BJ (cell line): ENCODE data around the gene PLET1. TPM values are rescaled to one million over a fixed set of nuclear protein-coding genes. Genes with fewer than 3 reads are reported as not detected.

Source experiments
- CTCF ChIA-PET: fragments of 350-600 bp; formaldehyde crosslinking; extraction: SDS; loops from one replicate; lab custom pipeline; 2021; ENCODE audit warnings: antibody characterized with exemption, inconsistent platforms; lab: Yijun Ruan, JAX
- POLR2A ChIA-PET: fragments of 300-600 bp; sonication (Branson Sonifier 250); formaldehyde crosslinking; extraction: SDS; loops from one replicate; lab custom pipeline; 2021; ENCODE audit warnings: antibody characterized with exemption; lab: Charles Lee
- DNase-seq: peaks from one replicate; pipeline ENCODE4 v3.0.0-alpha.2; 2011; ENCODE audit warnings: low read depth
- H3K27me3 ChIP-seq: 2 replicates; pipeline ENCODE4 v1.6.0; 2011; ENCODE audit warnings: low read length; ENCODE audit not compliant: control insufficient read depth, insufficient read depth
- H3K36me3 ChIP-seq: 2 replicates; pipeline ENCODE4 v1.5.1; 2011; ENCODE audit warnings: low read length; ENCODE audit not compliant: control insufficient read depth, insufficient read depth
- H3K4me3 ChIP-seq: 2 replicates; pipeline ENCODE4 v1.5.1; 2011; ENCODE audit warnings: low read depth, mild to moderate bottlenecking, control low read depth, low read length
- polyA plus RNA-seq: library from polyadenylated mRNA; depleted of rRNA; stranded (reverse); fragments of >200 nt; gene quantifications from 2 replicates; pipeline ENCODE4 v1.2.3, GENCODE V29; 2011
- TF ChIP-seq, protein P1 (sequence below): IDR thresholded peaks from 2 replicates; pipeline ENCODE4 v1.5.1; 2011; ENCODE audit warnings: low read depth, mild to moderate bottlenecking, control low read depth, inconsistent platforms, low read length, moderate library complexity; ENCODE audit not compliant: insufficient read depth

PLET1 gene
- polyA plus RNA-seq, 1 experiment = not detected

DNA sequence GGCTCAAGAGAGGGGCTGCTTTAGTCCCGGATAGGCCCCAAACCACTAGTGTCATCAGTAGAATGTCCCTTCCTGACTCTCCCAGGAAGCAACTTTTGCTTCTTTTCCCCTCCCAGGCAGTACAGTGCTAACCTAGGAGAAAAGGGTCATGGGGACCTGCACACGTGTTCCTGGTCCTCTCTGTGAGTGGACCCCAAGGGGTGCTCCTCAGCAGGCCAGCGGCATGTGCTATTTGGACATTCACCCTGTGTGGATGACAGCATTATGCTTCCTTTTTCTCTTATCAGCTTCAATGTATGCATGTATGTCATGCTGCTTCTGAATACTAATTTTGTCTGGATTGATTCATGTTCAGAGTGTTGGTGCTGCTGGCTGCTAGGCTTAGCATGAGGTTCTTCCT lies 18.1 kb upstream of the PLET1 start:
- ChIA-PET CTCF (interaction anchor here (0.9 to 19.5 kb wide), 8 partner anchors 12 to 167 kb away, joined by 3 to 560 read pairs (median 13); partner anchors contain the start of gene PTS), POLR2A (interaction anchor here (0.6 kb wide), 1 partner anchor 53 kb away, joined by 3 read pairs; no protein-coding TSS in a partner anchor)
- no peak for DNase-seq
- H3K36me3 ChIP-seq = no peaks in the 10 kb centered on the region
- TF ChIP-seq, protein P1, sequence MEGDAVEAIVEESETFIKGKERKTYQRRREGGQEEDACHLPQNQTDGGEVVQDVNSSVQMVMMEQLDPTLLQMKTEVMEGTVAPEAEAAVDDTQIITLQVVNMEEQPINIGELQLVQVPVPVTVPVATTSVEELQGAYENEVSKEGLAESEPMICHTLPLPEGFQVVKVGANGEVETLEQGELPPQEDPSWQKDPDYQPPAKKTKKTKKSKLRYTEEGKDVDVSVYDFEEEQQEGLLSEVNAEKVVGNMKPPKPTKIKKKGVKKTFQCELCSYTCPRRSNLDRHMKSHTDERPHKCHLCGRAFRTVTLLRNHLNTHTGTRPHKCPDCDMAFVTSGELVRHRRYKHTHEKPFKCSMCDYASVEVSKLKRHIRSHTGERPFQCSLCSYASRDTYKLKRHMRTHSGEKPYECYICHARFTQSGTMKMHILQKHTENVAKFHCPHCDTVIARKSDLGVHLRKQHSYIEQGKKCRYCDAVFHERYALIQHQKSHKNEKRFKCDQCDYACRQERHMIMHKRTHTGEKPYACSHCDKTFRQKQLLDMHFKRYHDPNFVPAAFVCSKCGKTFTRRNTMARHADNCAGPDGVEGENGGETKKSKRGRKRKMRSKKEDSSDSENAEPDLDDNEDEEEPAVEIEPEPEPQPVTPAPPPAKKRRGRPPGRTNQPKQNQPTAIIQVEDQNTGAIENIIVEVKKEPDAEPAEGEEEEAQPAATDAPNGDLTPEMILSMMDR = no peak
- no peak overlapping the region for H3K4me3 ChIP-seq
- peaks cover 1% of the 10 kb centered on the region; the same call in 1 of the 2 replicates for H3K27me3 ChIP-seq

DNA sequence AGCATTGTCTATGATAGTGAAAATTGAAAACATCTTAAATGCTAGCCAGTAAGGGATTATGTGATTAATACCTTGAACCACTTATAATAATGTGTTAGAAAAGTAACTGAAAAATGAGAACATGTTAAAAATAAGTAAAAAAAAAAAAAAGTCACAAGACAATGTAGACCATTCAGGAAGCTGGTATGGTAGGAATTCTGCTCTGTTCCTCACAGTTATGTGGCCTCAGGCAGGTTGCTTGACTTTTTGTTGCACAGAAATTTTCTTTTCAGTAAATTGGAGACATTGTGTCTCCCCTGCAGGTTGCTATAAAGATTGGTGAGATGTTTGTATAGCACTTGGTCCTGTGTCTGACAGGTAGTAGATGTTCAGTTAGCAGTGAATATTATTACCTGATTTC lies 17.3 kb upstream of the PLET1 start:
- CTCF ChIA-PET = interaction anchor here (0.6 to 19.5 kb wide), 3 partner anchors 9 to 1021 kb away, joined by 3 to 560 read pairs (median 3); partner anchors contain the start of gene PTS
- POLR2A ChIA-PET = interaction anchor here (0.6 to 0.7 kb wide), 3 partner anchors 52 to 839 kb away, joined by 3 to 7 read pairs (median 4); partner anchors contain the start of gene PTS

DNA sequence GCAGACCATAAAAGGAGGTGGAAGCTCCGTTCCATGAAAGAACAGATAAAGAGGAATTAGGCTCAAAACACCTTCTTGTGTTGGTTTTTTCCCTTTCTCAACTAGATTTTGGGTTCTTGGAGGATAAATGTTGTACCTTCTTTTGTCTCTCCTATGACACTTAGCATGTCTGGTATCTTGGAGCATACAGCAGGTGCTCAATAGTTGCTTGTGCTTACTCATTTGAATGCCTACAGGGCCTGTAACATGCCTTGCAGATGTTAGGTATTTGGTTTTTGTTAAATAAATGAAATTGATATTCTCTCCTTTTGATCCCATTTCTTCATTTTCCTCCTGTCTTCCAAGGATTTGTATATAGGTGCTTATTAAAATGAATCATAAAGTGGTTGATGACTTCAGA lies 16.4 kb upstream of the PLET1 start:
- POLR2A ChIA-PET = no interaction called here
- H3K4me3 ChIP-seq = no peak overlapping the region
- 0 out of 2 replicates have a peak, but pooled peaks cover 1% of the 10 kb centered on the region for H3K27me3 ChIP-seq
- no peak for DNase-seq
- H3K36me3 ChIP-seq = no peaks in the 10 kb centered on the region
- CTCF ChIA-PET = interaction anchor here (19.5 kb wide), 1 partner anchor 55 kb away, joined by 560 read pairs; the partner anchor contains the start of gene PTS
- TF ChIP-seq, protein P1 = no peak

More for the DNA sequence above, 17.3 kb upstream of the PLET1 start:
- Histone ChIP-seq H3K27me3 (peaks cover 1% of the 10 kb centered on the region; the same call in 1 of the 2 replicates), H3K36me3 (no peaks in the 10 kb centered on the region), H3K4me3 (no peak overlapping the region)
- no peak for DNase-seq
- TF ChIP-seq, protein P1 = no peak

DNA sequence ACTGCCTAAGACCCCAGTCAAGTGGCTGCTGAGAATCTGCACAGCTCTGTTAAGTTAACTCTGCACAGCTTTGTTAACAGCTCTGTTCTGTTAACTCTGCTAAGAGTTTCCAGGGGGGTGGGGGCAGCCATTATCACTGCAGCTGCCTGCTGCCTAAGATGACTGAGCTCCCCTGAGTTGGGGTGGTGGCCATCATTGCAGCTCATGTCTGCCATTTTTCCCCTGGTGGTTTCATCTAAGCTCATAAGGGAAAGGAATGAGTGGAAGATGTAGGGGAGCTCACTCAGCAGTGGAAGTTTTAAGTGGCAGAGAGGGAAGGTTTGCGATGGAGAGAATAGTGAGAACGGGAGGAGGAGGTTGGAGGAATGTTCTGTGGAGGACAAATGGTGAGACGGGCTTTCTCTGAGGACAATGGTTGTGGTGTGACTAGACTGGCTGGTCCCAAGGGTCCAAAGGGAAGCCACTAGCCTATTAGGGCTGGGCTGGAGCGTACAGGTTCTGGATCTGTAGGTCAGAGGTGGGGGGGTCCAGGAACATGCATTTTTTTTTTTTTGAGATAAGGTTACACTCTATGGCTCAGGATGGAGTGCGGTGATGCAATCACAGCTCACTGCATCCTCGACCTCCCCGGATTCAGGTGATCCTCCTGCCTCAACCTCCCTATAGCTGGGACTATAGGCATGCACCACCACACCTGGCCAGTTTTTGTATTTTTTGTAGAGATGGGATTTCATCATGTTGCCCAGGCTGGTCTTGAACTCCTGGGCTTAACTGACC lies 13.5 kb upstream of the PLET1 start:
- TF ChIP-seq, protein P1 = no peak
- Histone ChIP-seq H3K36me3 (no peaks in the 10 kb centered on the region), H3K27me3 (no peaks in the 10 kb centered on the region), H3K4me3 (no peak overlapping the region)
- no peak for DNase-seq
- ChIA-PET CTCF (interaction anchor here (19.5 kb wide), 1 partner anchor 52 kb away, joined by 560 read pairs; the partner anchor contains the start of gene PTS), POLR2A (no interaction called here)

DNA sequence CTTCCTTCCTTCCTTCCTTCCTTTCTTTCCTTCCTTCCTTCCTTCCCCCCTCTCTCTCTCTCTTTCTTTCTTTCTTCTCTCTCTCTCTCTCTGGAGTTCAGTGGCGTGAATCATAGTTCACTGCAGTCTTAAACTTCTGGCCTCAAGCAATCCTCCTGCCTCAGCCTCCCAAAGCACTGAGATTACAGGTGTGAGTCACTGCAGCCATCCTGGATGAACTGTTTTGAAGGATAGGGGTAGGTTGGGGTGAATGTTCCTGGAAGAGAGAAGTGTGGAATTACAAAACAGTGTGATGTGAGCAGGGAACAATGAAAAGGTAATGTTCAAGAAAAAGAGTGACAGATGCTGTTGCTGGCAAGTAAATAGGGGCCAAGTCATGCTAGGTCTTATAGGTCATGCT lies 12.4 kb upstream of the PLET1 start:
- POLR2A ChIA-PET = no interaction called here
- TF ChIP-seq, protein P1 = no peak
- DNase-seq = no peak
- CTCF ChIA-PET = interaction anchor here (19.5 kb wide), 1 partner anchor 51 kb away, joined by 560 read pairs; the partner anchor contains the start of gene PTS
- Histone ChIP-seq H3K27me3 (no peaks in the 10 kb centered on the region), H3K36me3 (no peaks in the 10 kb centered on the region), H3K4me3 (no peak overlapping the region)
